HUES48 (cell line): Measurements from ENCODE around the gene QDPR.

ENCODE experiments used
- H3K27ac ChIP-seq: one replicate; pipeline ENCODE4 v1.7.0; 2013; ENCODE audit warnings: low read depth, low read length, inconsistent platforms
- H3K27me3 ChIP-seq: 2 replicates; pipeline ENCODE4 v1.6.1; 2013; ENCODE audit warnings: mild to moderate bottlenecking, low read length; ENCODE audit not compliant: control insufficient read depth, insufficient read depth
- H3K36me3 ChIP-seq: 2 replicates; pipeline ENCODE4 v1.6.1; 2013; ENCODE audit warnings: low read length; ENCODE audit not compliant: control insufficient read depth, insufficient read depth
- H3K4me1 ChIP-seq: 2 replicates; pipeline ENCODE4 v1.6.1; 2013; ENCODE audit warnings: mild to moderate bottlenecking, low read length; ENCODE audit not compliant: control insufficient read depth, insufficient read depth
- H3K4me3 ChIP-seq: 2 replicates; pipeline ENCODE4 v1.5.1; 2013; ENCODE audit warnings: mild to moderate bottlenecking, low read depth, low read length
- H3K9ac ChIP-seq: 2 replicates; pipeline ENCODE4 v1.6.1; 2013; ENCODE audit warnings: mild to moderate bottlenecking, low read depth, low read length, moderate library complexity
- H3K9me3 ChIP-seq: 2 replicates; pipeline ENCODE4 v1.6.1; 2013; ENCODE audit warnings: low read length; ENCODE audit not compliant: control insufficient read depth, insufficient read depth

QDPR gene

GRCh38 chr4:17526695-17527477 lies 15.0 kb upstream of the QDPR start:
- no peak overlapping the region for H3K4me3 ChIP-seq
- H3K27ac ChIP-seq, result no peak overlapping the region
- no peak overlapping the region for H3K9ac ChIP-seq
- no peaks in the 10 kb centered on the region for H3K27me3 ChIP-seq
- no peaks in the 10 kb centered on the region for H3K4me1 ChIP-seq
- H3K9me3 ChIP-seq, result no peaks in the 10 kb centered on the region
- H3K36me3 ChIP-seq, result no peaks in the 10 kb centered on the region

DNA sequence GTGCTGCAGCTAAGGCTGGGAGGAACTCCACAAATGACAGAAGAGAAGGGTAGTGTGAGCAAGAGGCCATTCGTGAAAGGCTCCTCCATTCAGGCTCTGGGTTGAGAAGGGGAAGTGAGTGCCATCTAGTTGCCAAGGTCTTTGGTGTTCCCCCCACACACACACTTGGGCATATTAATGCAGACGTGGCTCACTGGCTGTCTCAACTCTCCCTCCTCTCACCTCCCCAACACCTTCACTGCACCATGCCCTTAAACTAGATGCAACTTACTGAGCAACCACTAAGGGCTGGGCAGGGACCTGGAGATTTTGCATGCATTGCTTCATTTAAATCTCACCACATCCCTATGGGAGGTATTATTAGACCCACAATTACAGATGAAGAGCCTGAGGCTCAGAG lies 11.8 kb upstream of the QDPR start:
- H3K27me3 ChIP-seq, result no peaks in the 10 kb centered on the region
- H3K9ac ChIP-seq, result no peak overlapping the region
- no peak overlapping the region for H3K4me3 ChIP-seq
- no peak overlapping the region for H3K27ac ChIP-seq
- H3K36me3 ChIP-seq, result no peaks in the 10 kb centered on the region
- no peaks in the 10 kb centered on the region for H3K9me3 ChIP-seq
- H3K4me1 ChIP-seq, result no peaks in the 10 kb centered on the region

- H3K27ac ChIP-seq, result no peak overlapping the region
- H3K9me3 ChIP-seq, result no peaks in the 10 kb centered on the region
- no peaks in the 10 kb centered on the region for H3K36me3 ChIP-seq
- no peak overlapping the region for H3K4me3 ChIP-seq
- H3K27me3 ChIP-seq, result no peaks in the 10 kb centered on the region
- H3K4me1 ChIP-seq, result peaks cover 16% of the 10 kb centered on the region
- no peak overlapping the region for H3K9ac ChIP-seq
Observed at GRCh38 chr4:17521595-17521994, 9.7 kb upstream of the QDPR start.

DNA sequence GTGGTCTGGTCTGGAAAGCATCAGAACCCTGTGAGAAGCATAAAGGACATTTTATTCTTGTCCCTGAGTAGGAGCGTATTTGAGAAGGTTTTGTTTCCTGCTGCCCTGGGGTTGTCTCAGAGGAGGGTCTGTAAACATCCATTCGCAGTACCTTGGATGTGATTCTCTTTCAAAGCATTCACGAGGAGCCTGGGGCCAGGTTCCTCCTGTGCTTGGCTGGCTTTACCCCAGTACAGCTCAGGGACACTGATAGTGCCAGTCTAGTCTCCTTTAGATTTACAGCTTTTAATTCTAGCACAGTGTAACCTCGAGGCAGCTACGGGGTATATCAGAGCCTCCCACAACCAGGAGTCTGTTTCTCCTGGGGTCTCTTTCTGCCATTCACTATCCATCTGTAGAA lies 5.8 kb upstream of the QDPR start:
- Histone ChIP-seq H3K9me3 (no peaks in the 10 kb centered on the region), H3K27me3 (peaks cover 12% of the 10 kb centered on the region; the same call in 1 of the 2 replicates), H3K27ac (peak overlapping the region; percentile 78), H3K4me1 (peaks cover 28% of the 10 kb centered on the region), H3K9ac (no peak overlapping the region), H3K36me3 (no peaks in the 10 kb centered on the region), H3K4me3 (peak overlapping the region; percentile 22)

DNA sequence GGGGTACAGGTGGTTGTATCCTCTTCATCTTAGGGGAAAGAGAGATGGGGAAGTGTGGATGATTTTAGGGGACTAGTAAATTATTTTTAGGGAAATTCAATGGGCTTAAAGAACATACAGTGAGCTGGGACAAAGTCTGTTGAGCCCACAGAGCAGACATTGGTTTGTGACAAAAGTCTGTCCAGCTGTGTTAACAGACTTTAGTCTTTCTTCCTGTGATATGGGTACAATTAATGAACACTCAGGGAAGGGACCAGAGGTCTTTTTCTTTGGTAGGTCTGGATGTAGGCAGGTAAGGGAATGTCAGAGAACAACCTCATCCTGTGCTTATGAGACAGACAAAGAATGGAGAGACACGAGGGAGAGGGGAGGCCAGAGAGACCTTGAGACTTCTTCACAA lies 5.1 kb upstream of the QDPR start:
- peak overlapping the region; percentile 22 for H3K4me3 ChIP-seq
- peaks cover 12% of the 10 kb centered on the region; the same call in 1 of the 2 replicates for H3K27me3 ChIP-seq
- peak overlapping the region; percentile 16; the same call in 1 of the 2 replicates for H3K9ac ChIP-seq
- H3K9me3 ChIP-seq, result no peaks in the 10 kb centered on the region
- H3K36me3 ChIP-seq, result no peaks in the 10 kb centered on the region
- peak overlapping the region; percentile 78 for H3K27ac ChIP-seq
- H3K4me1 ChIP-seq, result peaks cover 28% of the 10 kb centered on the region

GRCh38 chr4:17515445-17516407 lies 3.8 kb upstream of the QDPR start:
- H3K36me3 ChIP-seq, result no peaks in the 10 kb centered on the region
- no peak overlapping the region for H3K27ac ChIP-seq
- H3K4me1 ChIP-seq, result peaks cover 35% of the 10 kb centered on the region
- no peak overlapping the region for H3K9ac ChIP-seq
- H3K9me3 ChIP-seq, result no peaks in the 10 kb centered on the region
- H3K4me3 ChIP-seq, result no peak overlapping the region
- peaks cover 17% of the 10 kb centered on the region; the same call in 1 of the 2 replicates for H3K27me3 ChIP-seq

GRCh38 chr4:17514865-17515264 lies 3.0 kb upstream of the QDPR start, which contains the start of gene CLRN2:
TSS of gene CLRN2 (plus strand) at chr4:17515165. CDS start at chr4:17515267, 102 bp downstream.
- Histone ChIP-seq H3K27me3 (peaks cover 17% of the 10 kb centered on the region; the same call in 1 of the 2 replicates), H3K36me3 (no peaks in the 10 kb centered on the region), H3K9me3 (no peaks in the 10 kb centered on the region), H3K27ac (no peak within 1 kb of the TSS), H3K4me3 (no peak within 1 kb of the TSS), H3K4me1 (peaks cover 35% of the 10 kb centered on the region), H3K9ac (no peak within 1 kb of the TSS)

GRCh38 chr4:17512973-17513665 lies 1.2 kb upstream of the QDPR start:
- Histone ChIP-seq H3K27ac (no peak overlapping the region), H3K9me3 (no peaks in the 10 kb centered on the region), H3K36me3 (no peaks in the 10 kb centered on the region), H3K27me3 (peaks cover 17% of the 10 kb centered on the region; the same call in 1 of the 2 replicates), H3K4me3 (no peak overlapping the region), H3K4me1 (peaks cover 35% of the 10 kb centered on the region), H3K9ac (no peak overlapping the region)

DNA sequence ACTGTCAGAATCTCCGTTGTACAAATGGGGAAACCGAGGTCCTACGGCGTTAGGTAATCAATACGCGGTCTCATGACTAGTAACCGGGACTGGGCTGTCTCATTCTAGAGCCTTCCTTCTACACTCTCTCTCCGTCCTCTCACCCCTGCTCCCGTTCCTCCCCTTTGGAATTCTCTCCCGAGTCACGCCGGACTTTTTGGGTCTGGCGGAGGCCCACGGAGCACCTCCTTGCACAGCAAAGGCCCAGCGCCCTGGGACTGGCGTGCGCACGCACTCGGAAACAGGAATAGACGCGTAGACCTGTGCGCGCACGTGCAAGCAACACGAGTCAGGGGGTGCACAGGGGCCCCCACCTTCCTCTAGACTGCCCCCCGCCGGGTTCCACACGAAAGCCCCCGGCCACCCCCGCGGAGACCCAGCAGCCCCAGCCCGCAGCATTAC lies 361 bp downstream of the QDPR start:
- H3K27ac ChIP-seq, result no peak overlapping the region
- peak overlapping the region; percentile 79 for H3K4me3 ChIP-seq
- H3K9me3 ChIP-seq, result no peaks in the 10 kb centered on the region

GRCh38 chr4:17511051-17511450 lies 839 bp downstream of the QDPR start:
- Histone ChIP-seq H3K27ac (no peak overlapping the region), H3K27me3 (peaks cover 17% of the 10 kb centered on the region; the same call in 1 of the 2 replicates), H3K9ac (no peak overlapping the region), H3K4me1 (peaks cover 19% of the 10 kb centered on the region), H3K4me3 (peak overlapping the region; percentile 79), H3K36me3 (peaks cover 6% of the 10 kb centered on the region; the same call in 1 of the 2 replicates), H3K9me3 (no peaks in the 10 kb centered on the region)

More for the DNA sequence above, 361 bp downstream of the QDPR start:
- Histone ChIP-seq H3K36me3 (peaks cover 6% of the 10 kb centered on the region; the same call in 1 of the 2 replicates), H3K9ac (peak overlapping the region; percentile 55; the same call in 1 of the 2 replicates), H3K4me1 (peaks cover 19% of the 10 kb centered on the region), H3K27me3 (peaks cover 17% of the 10 kb centered on the region; the same call in 1 of the 2 replicates)
